K562 (cell line): Measurements from ENCODE around the gene BEND5. TPM values are rescaled to one million over a fixed set of nuclear protein-coding genes. Genes with fewer than 3 reads are reported as not detected.

Experiments
- E2F4 ChIP-seq: sonication (generic); formaldehyde crosslinking; IDR thresholded peaks from 2 replicates; pipeline ENCODE4 v1.8.0; 2022; ENCODE audit warnings: mild to moderate bottlenecking, low read depth, missing genetic modification reagents
- ETS2 ChIP-seq: IDR thresholded peaks from 2 replicates; pipeline ENCODE4 v1.6.1; 2016; ENCODE audit warnings: borderline replicate concordance, missing genetic modification characterization, mild to moderate bottlenecking, moderate library complexity, missing compliant biosample characterization; ENCODE audit not compliant: poor library complexity, severe bottlenecking
- LCOR ChIP-seq: sonication (generic); formaldehyde crosslinking; IDR thresholded peaks from 2 replicates; pipeline ENCODE4 v1.8.0; 2022; ENCODE audit warnings: mild to moderate bottlenecking, missing genetic modification reagents
- NFE2L1 ChIP-seq: fragments of 450-650 bp; IDR thresholded peaks from 2 replicates; pipeline ENCODE4 v1.6.1; 2016; ENCODE audit warnings: missing genetic modification characterization, low read depth, mild to moderate bottlenecking, missing compliant biosample characterization, moderate library complexity, borderline replicate concordance
- PKNOX1 ChIP-seq: fragments of 450-650 bp; IDR thresholded peaks from 2 replicates; pipeline ENCODE4 v1.6.1; 2016
- SMARCC2 ChIP-seq: fragments of 450-650 bp; IDR thresholded peaks from 2 replicates; pipeline ENCODE4 v1.6.1; 2017; ENCODE audit warnings: antibody characterized with exemption, moderate library complexity, mild to moderate bottlenecking, low read depth
- SREBF2 ChIP-seq: sonication (generic); formaldehyde crosslinking; IDR thresholded peaks from 2 replicates; pipeline ENCODE4 v1.4.0; 2020; ENCODE audit warnings: mild to moderate bottlenecking, missing genetic modification reagents
- polyA plus RNA-seq, 8 experiments: library from polyadenylated mRNA; depleted of rRNA in 4 of 8; stranded (reverse) in 5 of 8; unstranded in 3 of 8; fragments of >200 nt; fragmentation: Nextera tagmentation in 2 of 8; fragmentation: Illumina TruSeq in 1 of 8; extraction: Ambion mirVana in 2 of 8; extraction: Trizol in 1 of 8; gene quantifications; 2 replicates each; pipeline versions ENCODE4 v1.2.1 to v1.2.3, GENCODE V29; 2011 to 2014; ENCODE audit warnings: inconsistent platforms in 1 of 8, missing spikeins in 1 of 8
- total RNA-seq, 7 experiments: library from RNA; depleted of rRNA in 6 of 7; stranded (reverse); fragments of >200 nt in 6 of 7; fragmentation: Illumina TruSeq in 2 of 7; extraction: Trizol in 2 of 7; gene quantifications; 2 replicates each; pipeline versions ENCODE4 v1.2.1 to v1.2.3, GENCODE V29; 2011 to 2021; ENCODE audit warnings: low replicate concordance in 1 of 7
- TF ChIP-seq, protein P1 (sequence below): fragments of 450-650 bp; IDR thresholded peaks from 2 replicates; pipeline ENCODE4 v1.6.1; 2016; ENCODE audit warnings: mild to moderate bottlenecking

BEND5 gene
- total and polyA plus RNA-seq, 9 of the 15 experiments (the other 6 are each of a cell fraction or from before 2014, with no cell fraction given), result not detected

- TF ChIP-seq E2F4 (no peak), LCOR (no peak), SMARCC2 (no peak), PKNOX1 (no peak), NFE2L1 (tag) (no peak), SREBF2 (CRISPR knock-in tag) (no peak), ETS2 (tag) (no peak)
- TF ChIP-seq, protein P1, sequence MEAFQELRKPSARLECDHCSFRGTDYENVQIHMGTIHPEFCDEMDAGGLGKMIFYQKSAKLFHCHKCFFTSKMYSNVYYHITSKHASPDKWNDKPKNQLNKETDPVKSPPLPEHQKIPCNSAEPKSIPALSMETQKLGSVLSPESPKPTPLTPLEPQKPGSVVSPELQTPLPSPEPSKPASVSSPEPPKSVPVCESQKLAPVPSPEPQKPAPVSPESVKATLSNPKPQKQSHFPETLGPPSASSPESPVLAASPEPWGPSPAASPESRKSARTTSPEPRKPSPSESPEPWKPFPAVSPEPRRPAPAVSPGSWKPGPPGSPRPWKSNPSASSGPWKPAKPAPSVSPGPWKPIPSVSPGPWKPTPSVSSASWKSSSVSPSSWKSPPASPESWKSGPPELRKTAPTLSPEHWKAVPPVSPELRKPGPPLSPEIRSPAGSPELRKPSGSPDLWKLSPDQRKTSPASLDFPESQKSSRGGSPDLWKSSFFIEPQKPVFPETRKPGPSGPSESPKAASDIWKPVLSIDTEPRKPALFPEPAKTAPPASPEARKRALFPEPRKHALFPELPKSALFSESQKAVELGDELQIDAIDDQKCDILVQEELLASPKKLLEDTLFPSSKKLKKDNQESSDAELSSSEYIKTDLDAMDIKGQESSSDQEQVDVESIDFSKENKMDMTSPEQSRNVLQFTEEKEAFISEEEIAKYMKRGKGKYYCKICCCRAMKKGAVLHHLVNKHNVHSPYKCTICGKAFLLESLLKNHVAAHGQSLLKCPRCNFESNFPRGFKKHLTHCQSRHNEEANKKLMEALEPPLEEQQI, result no peak
Measured at GRCh38 chr1:48691429-48692001, 85.2 kb downstream of the BEND5 start (continued).
